SK-N-MC (cell line): Measurements from ENCODE around the gene TIMM44.

Source experiments
- EZH2 ChIP-seq: fragments of 200-600 bp; sonication (generic); IDR thresholded peaks from one replicate; pipeline ENCODE4 v1.6.1; 2017; ENCODE audit warnings: antibody characterized with exemption
- FOXP2 ChIP-seq: optimal IDR thresholded peaks from 2 replicates; pipeline ENCODE3; 2011; ENCODE audit warnings: mild to moderate bottlenecking, moderate library complexity; ENCODE audit not compliant: insufficient read depth; ENCODE audit errors: extremely low read length, control extremely low read depth
- POLR2AphosphoS5 ChIP-seq: IDR thresholded peaks from 2 replicates; pipeline ENCODE4 v1.6.1; 2012; ENCODE audit warnings: mild to moderate bottlenecking, low read depth, low read length, borderline replicate concordance

DNA sequence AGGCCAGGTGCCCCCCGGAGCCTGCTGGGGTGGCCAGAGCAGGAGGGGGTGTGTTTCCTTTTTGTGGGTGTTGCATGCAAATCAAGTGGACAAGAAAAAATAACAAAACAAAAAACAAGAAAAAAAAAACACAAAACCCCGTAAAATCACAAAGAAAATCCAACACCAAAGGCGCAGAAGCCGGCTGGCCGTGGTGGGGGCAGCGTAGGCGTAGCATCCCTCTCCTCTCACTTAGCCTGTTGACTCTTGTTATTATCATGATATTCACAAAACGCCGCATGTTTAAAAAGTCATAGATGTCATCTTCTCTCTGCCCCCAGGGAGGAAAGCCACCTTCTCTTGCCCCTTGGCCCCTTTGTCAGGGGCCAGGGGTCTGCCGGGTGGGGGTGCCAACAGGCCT is 29.8 kb downstream of the TIMM44 start:
- no peak for TF ChIP-seq EZH2
- TF ChIP-seq POLR2AphosphoS5 = no peak
- TF ChIP-seq FOXP2 = no peak
